ENCODE data around the gene ZNF592.

ZNF592 gene

DNA sequence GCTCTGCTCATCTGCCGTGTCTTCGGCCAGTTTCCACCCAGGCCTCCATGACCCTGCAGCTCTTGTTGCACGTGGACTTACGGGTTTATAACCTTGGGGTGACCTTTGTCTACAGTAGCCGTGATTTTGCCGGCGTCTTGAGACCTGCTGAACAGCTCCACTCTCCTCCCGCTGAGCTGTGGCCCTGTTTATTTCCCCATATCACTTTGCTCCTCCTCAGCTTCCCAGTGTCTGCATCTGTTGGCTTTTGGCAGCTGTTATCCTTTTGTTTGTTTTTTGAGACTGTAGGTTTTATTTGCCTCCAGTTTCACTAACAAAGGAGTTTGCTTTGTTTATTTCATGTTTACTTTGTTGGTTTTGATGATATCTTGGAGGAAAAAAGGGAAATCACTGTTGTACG lies 106.7 kb downstream of the ZNF592 start:
- no peaks in the 10 kb centered on the region for H3K79me2 ChIP-seq (ENCODE audit: control insufficient read depth, insufficient read depth, low read length, unreplicated experiment)
- H2AFZ ChIP-seq (ENCODE audit: low read length, unreplicated experiment), result no peak overlapping the region
- no peaks in the 10 kb centered on the region for H3K27me3 ChIP-seq (ENCODE audit: insufficient read depth, low read length)
- H3K27ac ChIP-seq (ENCODE audit: low read depth, low read length), result no peak overlapping the region
- H3K36me3 ChIP-seq (ENCODE audit: insufficient read depth, low read length), result no peaks in the 10 kb centered on the region
- no peak overlapping the region for H3K4me3 ChIP-seq (ENCODE audit: low read depth, low read length)
- H3K4me1 ChIP-seq (ENCODE audit: control insufficient read depth, insufficient read depth, low read length, unreplicated experiment), result no peaks in the 10 kb centered on the region

DNA sequence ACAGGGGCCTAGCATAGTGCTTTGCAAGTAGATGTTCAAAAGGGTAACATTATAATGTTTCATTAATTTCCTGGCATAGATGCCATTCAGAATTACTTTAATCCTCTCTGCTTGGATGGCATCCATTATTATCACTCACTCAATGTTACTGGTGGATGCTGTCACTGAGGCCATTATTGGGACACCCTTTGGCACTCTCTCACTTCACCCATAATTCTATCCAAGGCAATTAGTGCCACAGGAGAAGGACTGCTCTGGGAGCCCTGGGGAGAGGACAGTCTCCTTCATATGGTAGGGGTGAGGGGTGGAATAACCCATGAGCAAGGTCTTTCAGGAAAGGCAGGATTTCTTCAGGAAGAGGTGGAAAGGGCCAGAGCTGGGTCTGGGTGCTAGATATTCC lies 107.4 kb downstream of the ZNF592 start:
- Histone ChIP-seq H3K4me3 (ENCODE audit: low read depth, low read length) (no peak overlapping the region), H3K27me3 (ENCODE audit: insufficient read depth, low read length) (no peaks in the 10 kb centered on the region), H3K27ac (ENCODE audit: low read depth, low read length) (no peak overlapping the region), H3K36me3 (ENCODE audit: insufficient read depth, low read length) (no peaks in the 10 kb centered on the region), H3K4me1 (ENCODE audit: control insufficient read depth, insufficient read depth, low read length, unreplicated experiment) (no peaks in the 10 kb centered on the region), H2AFZ (ENCODE audit: low read length, unreplicated experiment) (no peak overlapping the region), H3K79me2 (ENCODE audit: control insufficient read depth, insufficient read depth, low read length, unreplicated experiment) (no peaks in the 10 kb centered on the region)
